ENCODE data around the gene PRSS33. TPM values are rescaled to one million over a fixed set of nuclear protein-coding genes. Genes with fewer than 3 reads are reported as not detected.

Gene PRSS33
- total and polyA plus RNA-seq, 9 donors, result 0.36 to 26.8 (median 0.82) TPM; not detected in 4

GRCh38 chr16:2749936-2750335 lies 37.4 kb downstream of the PRSS33 start:
- H3K4me3 ChIP-seq, result no peak overlapping the region
- no peak overlapping the region for H3K27ac ChIP-seq
- peaks cover 13% of the 10 kb centered on the region for H3K4me1 ChIP-seq (ENCODE audit: insufficient read depth)
- 92 to 94% (median 93%) methylated on average over 6 of the region's 6 CpGs for WGBS, 3 donors
- no peaks in the 10 kb centered on the region for H3K27me3 ChIP-seq
- TF ChIP-seq EP300 (IDR thresholded peaks at IDR 0.05), result no peak
- no peak for TF ChIP-seq POLR2A (IDR thresholded peaks at IDR 0.05)
- TF ChIP-seq CTCF (IDR thresholded peaks at IDR 0.05), result no peak
- no peak for DNase-seq
- H3K9me3 ChIP-seq, result no peaks in the 10 kb centered on the region
- no peaks in the 10 kb centered on the region for H3K36me3 ChIP-seq
- intact Hi-C loops (cut with DNase I), result no loop called here

GRCh38 chr16:2749476-2749875 lies 37.9 kb downstream of the PRSS33 start:
- intact Hi-C loops (cut with DNase I), result no loop called here
- TF ChIP-seq POLR2A (IDR thresholded peaks at IDR 0.05) (no peak), CTCF (IDR thresholded peaks at IDR 0.05) (no peak), EP300 (IDR thresholded peaks at IDR 0.05) (no peak)
- no peaks in the 10 kb centered on the region for H3K27me3 ChIP-seq
- H3K4me3 ChIP-seq, result no peak overlapping the region
- no peaks in the 10 kb centered on the region for H3K36me3 ChIP-seq
- no peak for DNase-seq
- H3K27ac ChIP-seq, result no peak overlapping the region
- H3K9me3 ChIP-seq, result no peaks in the 10 kb centered on the region
- peaks cover 12% of the 10 kb centered on the region for H3K4me1 ChIP-seq (ENCODE audit: insufficient read depth)
- WGBS, 3 donors, result 94 to 97% (median 96%) methylated on average over 5 of the region's 5 CpGs

GRCh38 chr16:2748757-2749455 lies 38.5 kb downstream of the PRSS33 start:
- Histone ChIP-seq H3K27ac (no peak overlapping the region), H3K36me3 (no peaks in the 10 kb centered on the region), H3K27me3 (no peaks in the 10 kb centered on the region), H3K9me3 (no peaks in the 10 kb centered on the region), H3K4me3 (no peak overlapping the region), H3K4me1 (ENCODE audit: insufficient read depth) (peaks cover 7% of the 10 kb centered on the region)
- intact Hi-C loops (cut with DNase I), result no loop called here
- DNase-seq, result no peak
- 51 to 69% (median 58%) methylated on average over 7 of the region's 7 CpGs for WGBS, 3 donors
- TF ChIP-seq EP300 (IDR thresholded peaks at IDR 0.05), result no peak
- no peak for TF ChIP-seq CTCF (IDR thresholded peaks at IDR 0.05)
- TF ChIP-seq POLR2A (IDR thresholded peaks at IDR 0.05), result no peak

GRCh38 chr16:2745961-2746360 lies 41.4 kb downstream of the PRSS33 start:
- H3K9me3 ChIP-seq, result no peaks in the 10 kb centered on the region
- H3K4me1 ChIP-seq (ENCODE audit: insufficient read depth), result no peaks in the 10 kb centered on the region
- H3K36me3 ChIP-seq, result no peaks in the 10 kb centered on the region
- no peaks in the 10 kb centered on the region for H3K27me3 ChIP-seq
- DNase-seq, result no peak
- H3K27ac ChIP-seq, result no peak overlapping the region
- no peak overlapping the region for H3K4me3 ChIP-seq
- WGBS, 3 donors, result 62 to 88% (median 77%) methylated on average over 9 of the region's 9 CpGs
- intact Hi-C loops (cut with DNase I), result no loop called here
- TF ChIP-seq EP300 (IDR thresholded peaks at IDR 0.05) (no peak), CTCF (IDR thresholded peaks at IDR 0.05) (no peak), POLR2A (IDR thresholded peaks at IDR 0.05) (no peak)
